Measurements from ENCODE around the gene ATXN10.

ATXN10 gene

DNA sequence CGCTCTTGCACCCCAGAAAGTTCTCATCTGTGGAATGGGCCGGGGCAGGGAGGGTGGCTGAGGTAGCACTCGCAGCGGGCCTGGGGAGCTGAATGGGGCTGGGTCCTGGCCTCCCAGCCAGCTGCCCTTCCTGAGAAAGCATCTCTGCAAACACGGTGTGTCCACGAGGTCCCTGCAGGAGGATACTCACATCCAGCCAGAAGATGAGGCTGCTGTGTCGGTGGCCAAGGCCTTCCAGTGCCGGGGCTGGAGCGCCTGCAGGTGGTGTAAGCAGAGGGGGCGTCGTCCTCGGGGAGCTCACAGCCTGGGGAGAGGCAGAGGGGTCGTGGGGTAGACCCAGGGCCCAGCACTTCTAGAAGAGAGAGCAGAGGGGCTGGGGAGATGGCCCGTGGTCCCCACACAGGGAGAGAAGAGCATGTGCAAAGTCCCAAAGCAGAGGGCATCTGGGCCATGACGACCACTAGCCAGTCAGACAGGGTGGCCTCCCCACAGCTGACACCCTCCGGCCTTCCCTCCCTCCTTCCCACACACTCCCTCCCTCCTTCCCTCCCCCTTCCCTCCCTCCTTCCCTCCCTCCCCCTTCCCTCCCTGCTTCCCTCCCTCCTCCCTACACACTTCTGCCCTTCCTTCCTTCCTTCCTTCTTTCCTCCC, 207.4 kb downstream of the ATXN10 start:
- Histone ChIP-seq H2AFZ (ENCODE audit: low read depth, low read length) (no peak overlapping the region), H3K4me2 (ENCODE audit: low read length) (no peak overlapping the region), H3K27ac (ENCODE audit: low read length) (no peak overlapping the region), H3K4me1 (ENCODE audit: low read length) (no peaks in the 10 kb centered on the region), H3K36me3 (replicated peaks; ENCODE audit: low read depth, low read length) (no peaks in the 10 kb centered on the region), H3K79me2 (ENCODE audit: low read length) (no peaks in the 10 kb centered on the region), H3K9me3 (ENCODE audit: insufficient read depth, low read length) (no peaks in the 10 kb centered on the region), H3K27me3 (ENCODE audit: low read depth, low read length) (peaks cover 6% of the 10 kb centered on the region), H3K4me3 (ENCODE audit: low read length) (no peak overlapping the region), H3K9ac (ENCODE audit: low read length) (no peak overlapping the region), H4K20me1 (ENCODE audit: insufficient read depth, low read length) (no peaks in the 10 kb centered on the region)
- no peak for TF ChIP-seq EZH2phosphoT487 (IDR thresholded peaks at IDR 0.05; ENCODE audit: low read depth)
- TF ChIP-seq, protein P1, sequence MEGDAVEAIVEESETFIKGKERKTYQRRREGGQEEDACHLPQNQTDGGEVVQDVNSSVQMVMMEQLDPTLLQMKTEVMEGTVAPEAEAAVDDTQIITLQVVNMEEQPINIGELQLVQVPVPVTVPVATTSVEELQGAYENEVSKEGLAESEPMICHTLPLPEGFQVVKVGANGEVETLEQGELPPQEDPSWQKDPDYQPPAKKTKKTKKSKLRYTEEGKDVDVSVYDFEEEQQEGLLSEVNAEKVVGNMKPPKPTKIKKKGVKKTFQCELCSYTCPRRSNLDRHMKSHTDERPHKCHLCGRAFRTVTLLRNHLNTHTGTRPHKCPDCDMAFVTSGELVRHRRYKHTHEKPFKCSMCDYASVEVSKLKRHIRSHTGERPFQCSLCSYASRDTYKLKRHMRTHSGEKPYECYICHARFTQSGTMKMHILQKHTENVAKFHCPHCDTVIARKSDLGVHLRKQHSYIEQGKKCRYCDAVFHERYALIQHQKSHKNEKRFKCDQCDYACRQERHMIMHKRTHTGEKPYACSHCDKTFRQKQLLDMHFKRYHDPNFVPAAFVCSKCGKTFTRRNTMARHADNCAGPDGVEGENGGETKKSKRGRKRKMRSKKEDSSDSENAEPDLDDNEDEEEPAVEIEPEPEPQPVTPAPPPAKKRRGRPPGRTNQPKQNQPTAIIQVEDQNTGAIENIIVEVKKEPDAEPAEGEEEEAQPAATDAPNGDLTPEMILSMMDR (IDR thresholded peaks at IDR 0.05; ENCODE audit: low read depth, low read length), result no peak

GRCh38 chr22:45879552-45879949, 207.9 kb downstream of the ATXN10 start:
- Histone ChIP-seq H3K36me3 (replicated peaks; ENCODE audit: low read depth, low read length) (no peaks in the 10 kb centered on the region), H3K27me3 (ENCODE audit: low read depth, low read length) (peaks cover 2% of the 10 kb centered on the region), H3K4me1 (ENCODE audit: low read length) (no peaks in the 10 kb centered on the region), H3K4me2 (ENCODE audit: low read length) (no peak overlapping the region), H3K4me3 (ENCODE audit: low read length) (no peak overlapping the region), H3K9ac (ENCODE audit: low read length) (no peak overlapping the region), H3K9me3 (ENCODE audit: insufficient read depth, low read length) (no peaks in the 10 kb centered on the region), H2AFZ (ENCODE audit: low read depth, low read length) (no peak overlapping the region), H4K20me1 (ENCODE audit: insufficient read depth, low read length) (no peaks in the 10 kb centered on the region), H3K79me2 (ENCODE audit: low read length) (no peaks in the 10 kb centered on the region), H3K27ac (ENCODE audit: low read length) (no peak overlapping the region)
- TF ChIP-seq EZH2phosphoT487 (IDR thresholded peaks at IDR 0.05; ENCODE audit: low read depth), result no peak
- TF ChIP-seq, protein P1 (IDR thresholded peaks at IDR 0.05; ENCODE audit: low read depth, low read length), result no peak

- Histone ChIP-seq H3K27ac (ENCODE audit: low read length) (no peak overlapping the region), H3K27me3 (ENCODE audit: low read depth, low read length) (no peaks in the 10 kb centered on the region; the same call in 1 of the 2 replicates), H3K79me2 (ENCODE audit: low read length) (no peaks in the 10 kb centered on the region), H3K36me3 (replicated peaks; ENCODE audit: low read depth, low read length) (no peaks in the 10 kb centered on the region), H2AFZ (ENCODE audit: low read depth, low read length) (no peak overlapping the region), H3K9me3 (ENCODE audit: insufficient read depth, low read length) (no peaks in the 10 kb centered on the region), H3K4me1 (ENCODE audit: low read length) (no peaks in the 10 kb centered on the region), H3K4me2 (ENCODE audit: low read length) (no peak overlapping the region), H4K20me1 (ENCODE audit: insufficient read depth, low read length) (no peaks in the 10 kb centered on the region), H3K9ac (ENCODE audit: low read length) (no peak overlapping the region), H3K4me3 (ENCODE audit: low read length) (no peak overlapping the region)
- TF ChIP-seq, protein P1 (IDR thresholded peaks at IDR 0.05; ENCODE audit: low read depth, low read length), result no peak
- no peak for TF ChIP-seq EZH2phosphoT487 (IDR thresholded peaks at IDR 0.05; ENCODE audit: low read depth)
Measured at GRCh38 chr22:45880091-45880715, 208.6 kb downstream of the ATXN10 start.

- Histone ChIP-seq H3K4me1 (ENCODE audit: low read length) (no peaks in the 10 kb centered on the region), H3K9ac (ENCODE audit: low read length) (no peak overlapping the region), H3K27me3 (ENCODE audit: low read depth, low read length) (no peaks in the 10 kb centered on the region), H2AFZ (ENCODE audit: low read depth, low read length) (no peak overlapping the region), H3K9me3 (ENCODE audit: insufficient read depth, low read length) (no peaks in the 10 kb centered on the region), H3K4me2 (ENCODE audit: low read length) (no peak overlapping the region), H3K79me2 (ENCODE audit: low read length) (no peaks in the 10 kb centered on the region), H3K36me3 (replicated peaks; ENCODE audit: low read depth, low read length) (no peaks in the 10 kb centered on the region), H3K27ac (ENCODE audit: low read length) (no peak overlapping the region), H4K20me1 (ENCODE audit: insufficient read depth, low read length) (no peaks in the 10 kb centered on the region), H3K4me3 (ENCODE audit: low read length) (no peak overlapping the region)
- TF ChIP-seq, protein P1 (IDR thresholded peaks at IDR 0.05; ENCODE audit: low read depth, low read length), result no peak
- no peak for TF ChIP-seq EZH2phosphoT487 (IDR thresholded peaks at IDR 0.05; ENCODE audit: low read depth)
Measured at GRCh38 chr22:45880716-45881523, 209.3 kb downstream of the ATXN10 start.

All from OCI-LY3 (cell line).